ENCODE results near the gene MICA. TPM values are rescaled to one million over a fixed set of nuclear protein-coding genes. Genes with fewer than 3 reads are reported as not detected.
"Not testable (repeated sequence)": the region's sequence is repeated elsewhere in the genome, so short reads cannot be mapped to it uniquely, and the experiment has no call there.

Gene MICA
- total RNA-seq, 1 donor from 2014 or later = 36.6 TPM

DNA sequence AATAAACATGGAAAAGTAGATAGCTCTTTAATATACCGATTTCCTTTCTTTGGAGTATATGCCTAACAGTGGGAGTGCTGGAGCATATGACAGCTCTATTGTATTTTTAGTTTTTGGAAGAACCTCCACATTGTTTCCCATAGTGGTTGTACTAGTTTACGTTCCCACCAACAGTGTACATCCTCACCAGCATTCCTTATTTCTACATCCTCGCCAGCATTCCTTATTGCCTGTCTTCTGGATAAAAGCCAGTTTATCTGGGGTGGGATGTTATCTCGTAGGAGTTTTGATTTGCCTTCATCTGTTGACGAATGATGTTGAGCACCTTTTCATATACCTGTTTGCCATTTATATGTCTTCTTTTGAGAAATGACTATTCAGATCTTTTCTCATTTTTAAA is 2.6 kb downstream of the MICA start:
- intact Hi-C loops (cut with DNase I) = no loop called here
- Histone ChIP-seq H3K27ac (no peak overlapping the region), H3K4me3 (no peak overlapping the region), H3K9me3 (no peaks in the 10 kb centered on the region), H3K27me3 (no peaks in the 10 kb centered on the region), H3K36me3 (peaks cover 6% of the 10 kb centered on the region), H3K4me1 (peaks cover 58% of the 10 kb centered on the region)
- ATAC-seq (no peak), DNase-seq (no peak)
- TF ChIP-seq, protein P1, sequence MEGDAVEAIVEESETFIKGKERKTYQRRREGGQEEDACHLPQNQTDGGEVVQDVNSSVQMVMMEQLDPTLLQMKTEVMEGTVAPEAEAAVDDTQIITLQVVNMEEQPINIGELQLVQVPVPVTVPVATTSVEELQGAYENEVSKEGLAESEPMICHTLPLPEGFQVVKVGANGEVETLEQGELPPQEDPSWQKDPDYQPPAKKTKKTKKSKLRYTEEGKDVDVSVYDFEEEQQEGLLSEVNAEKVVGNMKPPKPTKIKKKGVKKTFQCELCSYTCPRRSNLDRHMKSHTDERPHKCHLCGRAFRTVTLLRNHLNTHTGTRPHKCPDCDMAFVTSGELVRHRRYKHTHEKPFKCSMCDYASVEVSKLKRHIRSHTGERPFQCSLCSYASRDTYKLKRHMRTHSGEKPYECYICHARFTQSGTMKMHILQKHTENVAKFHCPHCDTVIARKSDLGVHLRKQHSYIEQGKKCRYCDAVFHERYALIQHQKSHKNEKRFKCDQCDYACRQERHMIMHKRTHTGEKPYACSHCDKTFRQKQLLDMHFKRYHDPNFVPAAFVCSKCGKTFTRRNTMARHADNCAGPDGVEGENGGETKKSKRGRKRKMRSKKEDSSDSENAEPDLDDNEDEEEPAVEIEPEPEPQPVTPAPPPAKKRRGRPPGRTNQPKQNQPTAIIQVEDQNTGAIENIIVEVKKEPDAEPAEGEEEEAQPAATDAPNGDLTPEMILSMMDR (IDR thresholded peaks at IDR 0.05) = no peak

DNA sequence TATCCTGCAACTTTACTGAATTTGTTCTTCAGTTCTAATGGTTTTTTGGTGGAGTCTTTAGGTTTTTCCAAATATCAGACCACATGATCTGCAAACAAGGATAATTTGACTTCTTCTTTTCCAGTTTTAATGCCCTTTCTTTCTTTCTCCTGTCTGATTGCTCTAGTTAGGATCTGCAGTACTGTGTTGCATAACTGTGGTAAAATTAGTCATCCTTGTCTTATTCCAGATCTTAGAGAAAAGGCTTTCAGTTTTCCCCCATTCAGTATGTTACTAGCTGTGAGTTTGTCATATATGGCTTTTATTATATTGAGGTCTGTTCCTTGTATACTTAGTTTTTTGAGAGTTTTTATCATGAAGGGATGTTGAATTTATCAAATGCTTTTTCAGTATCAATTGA is 4.3 kb downstream of the MICA start:
- no peaks in the 10 kb centered on the region for H3K9me3 ChIP-seq
- no peak overlapping the region for H3K4me3 ChIP-seq
- H3K36me3 ChIP-seq = peaks cover 23% of the 10 kb centered on the region
- no peak overlapping the region for H3K27ac ChIP-seq
- TF ChIP-seq, protein P1 (IDR thresholded peaks at IDR 0.05) = no peak
- no peaks in the 10 kb centered on the region for H3K27me3 ChIP-seq
- ATAC-seq (no peak), DNase-seq (no peak)
- peaks cover 43% of the 10 kb centered on the region for H3K4me1 ChIP-seq
- intact Hi-C loops (cut with DNase I) = no loop called here

DNA sequence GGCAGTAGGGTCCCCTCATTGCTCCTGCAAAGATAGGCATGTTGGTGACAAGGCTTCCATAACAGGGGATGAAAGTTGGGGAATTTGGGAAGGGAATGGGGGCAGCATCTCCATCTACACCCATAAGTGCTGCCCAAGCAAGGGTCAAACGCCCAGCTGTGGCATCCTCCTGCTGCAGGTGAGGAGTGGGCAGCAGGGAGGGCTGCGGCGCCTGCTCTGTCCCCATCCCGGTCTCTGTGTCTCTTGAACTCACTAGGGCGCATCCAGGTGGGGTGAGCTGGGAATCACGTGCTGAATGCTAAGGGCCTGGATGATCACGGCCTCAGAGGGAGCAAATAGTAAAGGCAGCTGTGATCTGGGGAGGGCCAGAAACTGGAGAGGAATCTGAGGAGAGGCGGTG is 9.1 kb downstream of the MICA start:
- no peak for DNase-seq
- TF ChIP-seq, protein P1 (IDR thresholded peaks at IDR 0.05) = no peak
- H3K9me3 ChIP-seq = no peaks in the 10 kb centered on the region
- H3K4me1 ChIP-seq = peaks cover 17% of the 10 kb centered on the region
- no peak overlapping the region for H3K27ac ChIP-seq
- H3K36me3 ChIP-seq = peaks cover 67% of the 10 kb centered on the region
- intact Hi-C loops (cut with DNase I) = no loop called here
- ATAC-seq = no peak
- H3K27me3 ChIP-seq = no peaks in the 10 kb centered on the region
- H3K4me3 ChIP-seq = no peak overlapping the region

DNA sequence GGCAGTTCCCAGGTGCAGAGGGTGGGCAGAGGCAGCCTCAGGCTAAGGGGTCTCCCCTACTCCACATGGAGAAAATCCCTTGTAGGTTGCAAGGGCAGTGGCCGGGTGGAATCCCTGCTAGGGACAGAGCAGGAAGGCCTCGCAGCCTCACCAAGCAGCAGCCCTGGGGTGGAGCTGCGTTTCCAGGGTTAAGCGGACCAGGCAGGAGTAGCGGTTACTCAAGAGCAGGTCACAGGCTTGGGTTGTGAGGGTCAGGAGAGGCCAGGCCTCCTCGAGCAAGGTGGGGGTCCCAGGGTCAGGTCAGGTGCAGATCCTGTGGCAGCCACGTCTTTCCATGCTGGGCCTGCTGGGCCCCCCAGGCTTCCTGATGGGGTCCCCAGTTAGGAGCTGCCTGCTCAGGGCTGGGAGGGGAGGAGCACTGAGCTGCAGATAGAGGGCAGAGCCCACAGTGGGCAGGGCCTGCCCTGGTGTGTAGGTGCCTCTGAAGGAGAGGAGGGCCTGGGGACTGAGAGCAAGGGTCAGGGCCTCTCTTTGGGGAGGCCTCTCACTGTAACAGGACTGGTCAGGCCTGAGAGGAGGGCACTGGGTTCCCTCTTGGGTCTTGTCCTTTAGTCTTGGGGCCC is 10.9 kb downstream of the MICA start:
- H3K9me3 ChIP-seq; H3K27me3 ChIP-seq; H3K27ac ChIP-seq; DNase-seq; H3K4me3 ChIP-seq; H3K4me1 ChIP-seq; intact Hi-C loops (cut with DNase I): not testable (repeated sequence)
- ATAC-seq = peak; percentile 23
- peaks cover 67% of the 10 kb centered on the region for H3K36me3 ChIP-seq

DNA sequence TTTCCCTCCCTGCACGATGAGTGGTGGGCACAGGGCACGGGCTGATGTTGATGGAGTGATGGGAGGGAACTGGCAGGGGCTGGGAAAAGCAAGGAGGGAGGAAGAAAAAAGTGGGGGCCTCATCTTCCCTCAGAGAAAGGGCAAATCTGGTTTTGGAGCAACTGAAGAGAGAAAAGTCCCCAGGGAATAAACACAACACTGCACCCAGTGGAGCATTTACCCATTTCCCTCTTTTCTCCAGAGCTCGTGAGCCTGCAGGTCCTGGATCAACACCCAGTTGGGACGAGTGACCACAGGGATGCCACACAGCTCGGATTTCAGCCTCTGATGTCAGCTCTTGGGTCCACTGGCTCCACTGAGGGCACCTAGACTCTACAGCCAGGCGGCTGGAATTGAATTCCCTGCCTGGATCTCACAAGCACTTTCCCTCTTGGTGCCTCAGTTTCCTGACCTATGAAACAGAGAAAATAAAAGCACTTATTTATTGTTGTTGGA is 11.4 kb downstream of the MICA start:
- intact Hi-C loops (cut with DNase I) = no loop called here
- H3K27me3 ChIP-seq = no peaks in the 10 kb centered on the region
- H3K4me1 ChIP-seq = no peaks in the 10 kb centered on the region
- ATAC-seq (no peak), DNase-seq (no peak)
- H3K4me3 ChIP-seq = no peak overlapping the region
- peaks cover 67% of the 10 kb centered on the region for H3K36me3 ChIP-seq
- no peak overlapping the region for H3K27ac ChIP-seq
- TF ChIP-seq, protein P1 (IDR thresholded peaks at IDR 0.05) = no peak
- H3K9me3 ChIP-seq = no peaks in the 10 kb centered on the region

DNA sequence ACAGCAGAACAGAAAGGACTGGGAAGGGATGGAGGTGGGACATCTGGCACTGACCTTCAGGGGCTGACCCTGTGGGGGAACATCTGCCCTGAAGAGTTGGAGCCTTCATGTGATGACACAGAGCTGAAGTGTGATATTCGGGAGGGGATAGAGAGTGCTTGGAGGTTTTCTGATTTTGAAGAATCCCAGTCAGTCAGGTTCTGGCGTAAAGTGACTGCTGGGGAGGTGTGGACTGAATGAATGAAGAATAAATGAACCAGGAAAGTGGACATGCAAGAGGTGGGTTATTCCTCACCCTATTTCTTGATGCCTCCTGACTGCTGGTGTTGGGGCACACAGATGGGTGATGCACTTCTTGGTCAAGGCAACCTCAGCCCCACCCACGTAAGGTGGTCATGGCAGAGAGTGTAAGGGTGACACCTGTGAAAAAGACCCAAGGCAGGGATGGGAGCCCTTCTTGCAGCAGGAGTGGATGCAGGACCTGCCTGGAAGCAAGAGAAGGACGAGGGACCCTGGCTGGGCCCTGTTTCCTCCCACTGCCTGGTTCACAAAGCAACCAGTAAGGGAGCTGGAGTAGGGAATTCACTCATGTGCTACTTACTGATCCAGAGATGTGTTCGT is 13.1 kb downstream of the MICA start:
- Histone ChIP-seq H3K27ac (no peak overlapping the region), H3K9me3 (no peaks in the 10 kb centered on the region), H3K27me3 (no peaks in the 10 kb centered on the region), H3K4me1 (no peaks in the 10 kb centered on the region), H3K4me3 (no peak overlapping the region), H3K36me3 (peaks cover 56% of the 10 kb centered on the region)
- DNase-seq (no peak), ATAC-seq (no peak)
- intact Hi-C loops (cut with DNase I) = no loop called here
- TF ChIP-seq, protein P1 (IDR thresholded peaks at IDR 0.05) = no peak

All from upper lobe of right lung (tissue), 1 donor.